ENCODE data around the gene ITLN1.

ITLN1 gene

GRCh38 chr1:160859166-160859565, 25.8 kb downstream of the ITLN1 start:
- Histone ChIP-seq H3K9ac (ENCODE audit: low read depth in 1 of 2, low read length in 2 of 2) (no peak overlapping the region), H3K27ac (ENCODE audit: low read depth in 2 of 2, low read length in 2 of 2) (peak overlapping the region in 1 of 2 donors; percentile 43), H3K4me3 (ENCODE audit: low read length in 2 of 2) (no peak overlapping the region), H3K9me3 (ENCODE audit: control insufficient read depth in 2 of 2, low read length in 2 of 2) (no peaks in the 10 kb centered on the region), H3K27me3 (ENCODE audit: control insufficient read depth in 2 of 2, insufficient read depth in 2 of 2, low read length in 2 of 2) (no peaks in the 10 kb centered on the region), H3K36me3 (ENCODE audit: control insufficient read depth in 2 of 2, insufficient read depth in 2 of 2, low read length in 2 of 2) (no peaks in the 10 kb centered on the region), H3K4me1 (ENCODE audit: control insufficient read depth in 2 of 2, insufficient read depth in 2 of 2, low read length in 2 of 2) (peaks cover 0 to 8% of the 10 kb centered on the region in 2 donors)

- Histone ChIP-seq H3K27me3 (ENCODE audit: control insufficient read depth in 2 of 2, insufficient read depth in 2 of 2, low read length in 2 of 2) (no peaks in the 10 kb centered on the region), H3K9me3 (ENCODE audit: control insufficient read depth in 2 of 2, low read length in 2 of 2) (no peaks in the 10 kb centered on the region), H3K4me3 (ENCODE audit: low read length in 2 of 2) (peak overlapping the region in 1 of 2 donors; percentile 13), H3K4me1 (ENCODE audit: control insufficient read depth in 2 of 2, insufficient read depth in 2 of 2, low read length in 2 of 2) (peaks cover 0 to 8% of the 10 kb centered on the region in 2 donors), H3K9ac (ENCODE audit: low read depth in 1 of 2, low read length in 2 of 2) (no peak overlapping the region), H3K36me3 (ENCODE audit: control insufficient read depth in 2 of 2, insufficient read depth in 2 of 2, low read length in 2 of 2) (no peaks in the 10 kb centered on the region), H3K27ac (ENCODE audit: low read depth in 2 of 2, low read length in 2 of 2) (peak overlapping the region in 1 of 2 donors; percentile 43)
Measured at GRCh38 chr1:160858507-160858906, 26.5 kb downstream of the ITLN1 start.

- H3K27me3 ChIP-seq (ENCODE audit: control insufficient read depth in 2 of 2, insufficient read depth in 2 of 2, low read length in 2 of 2): no peaks in the 10 kb centered on the region
- no peaks in the 10 kb centered on the region for H3K9me3 ChIP-seq (ENCODE audit: control insufficient read depth in 2 of 2, low read length in 2 of 2)
- no peak overlapping the region for H3K9ac ChIP-seq (ENCODE audit: low read depth in 1 of 2, low read length in 2 of 2)
- peak overlapping the region in 1 of 2 donors; percentile 43 for H3K27ac ChIP-seq (ENCODE audit: low read depth in 2 of 2, low read length in 2 of 2)
- H3K4me1 ChIP-seq (ENCODE audit: control insufficient read depth in 2 of 2, insufficient read depth in 2 of 2, low read length in 2 of 2): peaks cover 0 to 6% of the 10 kb centered on the region in 2 donors
- H3K36me3 ChIP-seq (ENCODE audit: control insufficient read depth in 2 of 2, insufficient read depth in 2 of 2, low read length in 2 of 2): no peaks in the 10 kb centered on the region
- H3K4me3 ChIP-seq (ENCODE audit: low read length in 2 of 2): peak overlapping the region in 1 of 2 donors; percentile 13
Measured at GRCh38 chr1:160858097-160858496, 26.9 kb downstream of the ITLN1 start.

DNA sequence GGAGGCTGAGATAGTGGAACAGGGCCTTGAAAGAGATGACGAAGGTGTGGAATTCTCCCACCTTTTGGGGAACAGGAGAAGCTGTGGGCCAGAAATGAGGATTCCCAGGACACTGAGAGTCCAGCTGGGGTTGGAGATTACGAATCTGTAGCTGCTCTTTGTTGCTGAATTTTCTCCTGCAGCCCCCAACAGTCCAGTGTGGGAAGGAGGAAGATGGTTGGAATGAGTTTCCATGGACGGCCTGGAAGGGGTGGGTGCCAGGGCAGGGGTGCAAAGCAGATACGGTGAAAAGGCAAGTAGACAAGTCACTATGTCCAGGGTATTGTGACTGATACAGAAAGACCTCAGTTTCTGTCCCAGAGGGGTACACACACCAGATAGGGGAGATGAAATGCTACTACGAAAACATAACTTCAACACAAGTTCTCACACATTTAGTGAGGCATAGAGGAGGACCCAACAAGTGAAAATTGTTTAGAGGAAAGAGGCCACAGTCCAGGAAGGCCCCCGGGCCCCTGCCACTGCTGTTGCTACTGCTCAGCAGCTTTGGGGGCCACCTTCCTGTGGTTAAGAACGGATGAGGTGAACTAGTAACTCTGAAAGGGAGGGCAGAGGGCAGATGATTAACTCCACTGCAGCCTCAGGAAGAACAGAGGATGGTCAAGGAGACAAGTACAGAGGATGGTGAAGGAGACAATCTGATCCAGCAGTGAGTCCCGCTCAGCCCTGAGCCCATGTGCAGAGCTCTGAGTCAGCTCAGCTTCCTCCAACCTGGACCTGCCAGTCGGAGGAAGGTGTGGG, 29.6 kb downstream of the ITLN1 start:
- Histone ChIP-seq H3K36me3 (ENCODE audit: control insufficient read depth in 2 of 2, insufficient read depth in 2 of 2, low read length in 2 of 2) (no peaks in the 10 kb centered on the region), H3K4me1 (ENCODE audit: control insufficient read depth in 2 of 2, insufficient read depth in 2 of 2, low read length in 2 of 2) (peaks cover 0 to 5% of the 10 kb centered on the region in 2 donors), H3K27ac (ENCODE audit: low read depth in 2 of 2, low read length in 2 of 2) (no peak overlapping the region), H3K27me3 (ENCODE audit: control insufficient read depth in 2 of 2, insufficient read depth in 2 of 2, low read length in 2 of 2) (no peaks in the 10 kb centered on the region), H3K9ac (ENCODE audit: low read depth in 1 of 2, low read length in 2 of 2) (no peak overlapping the region), H3K4me3 (ENCODE audit: low read length in 2 of 2) (no peak overlapping the region), H3K9me3 (ENCODE audit: control insufficient read depth in 2 of 2, low read length in 2 of 2) (no peaks in the 10 kb centered on the region)

GRCh38 chr1:160853754-160854153, 31.2 kb downstream of the ITLN1 start:
- Histone ChIP-seq H3K27me3 (ENCODE audit: control insufficient read depth in 2 of 2, insufficient read depth in 2 of 2, low read length in 2 of 2) (no peaks in the 10 kb centered on the region), H3K36me3 (ENCODE audit: control insufficient read depth in 2 of 2, insufficient read depth in 2 of 2, low read length in 2 of 2) (no peaks in the 10 kb centered on the region), H3K9ac (ENCODE audit: low read depth in 1 of 2, low read length in 2 of 2) (no peak overlapping the region), H3K4me3 (ENCODE audit: low read length in 2 of 2) (no peak overlapping the region), H3K27ac (ENCODE audit: low read depth in 2 of 2, low read length in 2 of 2) (no peak overlapping the region), H3K4me1 (ENCODE audit: control insufficient read depth in 2 of 2, insufficient read depth in 2 of 2, low read length in 2 of 2) (peaks cover 0 to 2% of the 10 kb centered on the region in 2 donors), H3K9me3 (ENCODE audit: control insufficient read depth in 2 of 2, low read length in 2 of 2) (no peaks in the 10 kb centered on the region)

DNA sequence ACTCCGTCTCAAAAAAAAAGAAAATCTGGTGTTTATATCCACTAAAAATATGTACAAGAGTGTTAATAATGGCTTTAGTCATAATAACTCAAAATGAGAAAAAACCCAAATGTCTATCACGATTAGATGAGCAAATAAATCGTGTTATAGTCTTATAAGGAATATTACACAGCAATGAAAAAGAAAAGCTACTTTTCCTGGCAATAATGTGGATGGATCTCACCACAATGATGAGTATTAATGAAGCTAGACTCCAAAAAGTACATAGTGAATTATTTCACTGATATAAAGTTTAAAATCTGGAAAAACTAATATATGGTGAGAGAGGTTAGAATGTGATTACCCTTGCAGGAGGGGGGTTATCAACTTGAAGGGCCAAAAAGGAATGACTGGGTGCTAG, 32.0 kb downstream of the ITLN1 start:
- Histone ChIP-seq H3K4me1 (ENCODE audit: control insufficient read depth in 2 of 2, insufficient read depth in 2 of 2, low read length in 2 of 2) (no peaks in the 10 kb centered on the region), H3K9ac (ENCODE audit: low read depth in 1 of 2, low read length in 2 of 2) (no peak overlapping the region), H3K27ac (ENCODE audit: low read depth in 2 of 2, low read length in 2 of 2) (no peak overlapping the region), H3K36me3 (ENCODE audit: control insufficient read depth in 2 of 2, insufficient read depth in 2 of 2, low read length in 2 of 2) (no peaks in the 10 kb centered on the region), H3K27me3 (ENCODE audit: control insufficient read depth in 2 of 2, insufficient read depth in 2 of 2, low read length in 2 of 2) (no peaks in the 10 kb centered on the region), H3K9me3 (ENCODE audit: control insufficient read depth in 2 of 2, low read length in 2 of 2) (no peaks in the 10 kb centered on the region), H3K4me3 (ENCODE audit: low read length in 2 of 2) (no peak overlapping the region)

- H3K4me3 ChIP-seq (ENCODE audit: low read length in 2 of 2): no peak overlapping the region
- no peaks in the 10 kb centered on the region for H3K9me3 ChIP-seq (ENCODE audit: control insufficient read depth in 2 of 2, low read length in 2 of 2)
- H3K9ac ChIP-seq (ENCODE audit: low read depth in 1 of 2, low read length in 2 of 2): no peak overlapping the region
- H3K27me3 ChIP-seq (ENCODE audit: control insufficient read depth in 2 of 2, insufficient read depth in 2 of 2, low read length in 2 of 2): no peaks in the 10 kb centered on the region
- no peaks in the 10 kb centered on the region for H3K36me3 ChIP-seq (ENCODE audit: control insufficient read depth in 2 of 2, insufficient read depth in 2 of 2, low read length in 2 of 2)
- H3K4me1 ChIP-seq (ENCODE audit: control insufficient read depth in 2 of 2, insufficient read depth in 2 of 2, low read length in 2 of 2): no peaks in the 10 kb centered on the region
- H3K27ac ChIP-seq (ENCODE audit: low read depth in 2 of 2, low read length in 2 of 2): no peak overlapping the region
Measured at GRCh38 chr1:160850993-160851392, 34.0 kb downstream of the ITLN1 start.

GRCh38 chr1:160850541-160850940, 34.4 kb downstream of the ITLN1 start:
- no peak overlapping the region for H3K4me3 ChIP-seq (ENCODE audit: low read length in 2 of 2)
- no peak overlapping the region for H3K9ac ChIP-seq (ENCODE audit: low read depth in 1 of 2, low read length in 2 of 2)
- H3K27me3 ChIP-seq (ENCODE audit: control insufficient read depth in 2 of 2, insufficient read depth in 2 of 2, low read length in 2 of 2): no peaks in the 10 kb centered on the region
- H3K9me3 ChIP-seq (ENCODE audit: control insufficient read depth in 2 of 2, low read length in 2 of 2): no peaks in the 10 kb centered on the region
- H3K4me1 ChIP-seq (ENCODE audit: control insufficient read depth in 2 of 2, insufficient read depth in 2 of 2, low read length in 2 of 2): no peaks in the 10 kb centered on the region
- H3K27ac ChIP-seq (ENCODE audit: low read depth in 2 of 2, low read length in 2 of 2): no peak overlapping the region
- H3K36me3 ChIP-seq (ENCODE audit: control insufficient read depth in 2 of 2, insufficient read depth in 2 of 2, low read length in 2 of 2): no peaks in the 10 kb centered on the region

GRCh38 chr1:160846281-160846680, 38.7 kb downstream of the ITLN1 start:
- Histone ChIP-seq H3K4me1 (ENCODE audit: control insufficient read depth in 2 of 2, insufficient read depth in 2 of 2, low read length in 2 of 2) (no peaks in the 10 kb centered on the region), H3K4me3 (ENCODE audit: low read length in 2 of 2) (no peak overlapping the region), H3K36me3 (ENCODE audit: control insufficient read depth in 2 of 2, insufficient read depth in 2 of 2, low read length in 2 of 2) (no peaks in the 10 kb centered on the region), H3K9ac (ENCODE audit: low read depth in 1 of 2, low read length in 2 of 2) (no peak overlapping the region), H3K27ac (ENCODE audit: low read depth in 2 of 2, low read length in 2 of 2) (no peak overlapping the region), H3K27me3 (ENCODE audit: control insufficient read depth in 2 of 2, insufficient read depth in 2 of 2, low read length in 2 of 2) (no peaks in the 10 kb centered on the region), H3K9me3 (ENCODE audit: control insufficient read depth in 2 of 2, low read length in 2 of 2) (no peaks in the 10 kb centered on the region)

DNA sequence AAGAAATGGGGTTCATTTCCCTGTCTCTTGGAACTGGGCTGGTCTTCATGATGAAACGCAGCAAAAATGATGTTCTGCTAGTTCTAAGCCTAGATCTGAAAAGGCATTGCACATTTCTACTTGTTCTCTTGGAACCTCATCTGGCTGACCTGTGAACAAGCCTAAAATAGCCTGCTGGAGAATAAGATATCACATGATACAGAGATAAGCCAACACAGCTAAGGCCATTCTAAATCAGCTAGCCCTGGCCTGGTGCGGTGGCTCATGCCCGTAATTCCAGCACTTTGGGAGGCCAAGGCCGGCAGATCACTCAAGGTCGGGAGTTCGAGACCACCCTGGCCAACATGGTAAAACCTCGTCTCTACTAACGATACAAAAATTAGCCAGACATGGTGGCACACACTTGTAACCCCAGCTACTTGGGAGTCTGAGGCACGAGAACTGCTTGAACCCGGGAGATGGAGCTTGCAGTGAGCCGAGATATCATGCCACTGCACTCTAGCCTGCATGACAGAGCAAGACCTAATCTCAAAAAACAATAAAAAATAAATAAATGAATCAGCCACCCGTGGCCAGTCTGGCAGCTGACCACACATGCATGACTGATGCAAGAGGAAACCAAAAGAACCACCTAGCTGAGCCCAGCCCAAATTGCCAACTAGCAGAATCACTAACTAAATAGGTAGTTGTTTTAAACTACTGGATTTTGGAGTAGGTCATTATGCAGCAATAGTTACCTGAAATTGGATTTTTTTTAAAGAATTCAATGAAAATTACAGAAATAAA, 40.3 kb downstream of the ITLN1 start:
- no peak overlapping the region for H3K9ac ChIP-seq (ENCODE audit: low read depth in 1 of 2, low read length in 2 of 2)
- H3K27ac ChIP-seq (ENCODE audit: low read depth in 2 of 2, low read length in 2 of 2): no peak overlapping the region

More for the DNA sequence above, 40.3 kb downstream of the ITLN1 start:
- Histone ChIP-seq H3K4me1 (ENCODE audit: control insufficient read depth in 2 of 2, insufficient read depth in 2 of 2, low read length in 2 of 2) (no peaks in the 10 kb centered on the region), H3K4me3 (ENCODE audit: low read length in 2 of 2) (no peak overlapping the region), H3K9me3 (ENCODE audit: control insufficient read depth in 2 of 2, low read length in 2 of 2) (no peaks in the 10 kb centered on the region), H3K27me3 (ENCODE audit: control insufficient read depth in 2 of 2, insufficient read depth in 2 of 2, low read length in 2 of 2) (no peaks in the 10 kb centered on the region), H3K36me3 (ENCODE audit: control insufficient read depth in 2 of 2, insufficient read depth in 2 of 2, low read length in 2 of 2) (no peaks in the 10 kb centered on the region)

Data from mucosa of rectum (tissue), 2 donors.